Hepatocyte (in vitro differentiated cells): Measurements from ENCODE around the gene CLTB. TPM values are rescaled to one million over a fixed set of nuclear protein-coding genes. Genes with fewer than 3 reads are reported as not detected.
A peak's percentile ranks its signal among the peaks of the same experiment; 100 is the strongest.

Source experiments
- DNase-seq: peaks from one replicate; pipeline ENCODE4 v3.0.0-alpha.2; 2016; ENCODE audit warnings: low spot score
- H2AFZ ChIP-seq: fragments of 200-600 bp; sonication (generic); 2 replicates; pipeline ENCODE4 v1.6.0; 2016; ENCODE audit warnings: antibody characterized with exemption, mild to moderate bottlenecking
- H3K27ac ChIP-seq: fragments of 200-600 bp; sonication (generic); 2 replicates; pipeline ENCODE4 v1.5.1; 2016; ENCODE audit warnings: mild to moderate bottlenecking
- H3K27me3 ChIP-seq: fragments of 200-600 bp; sonication (generic); 2 replicates; pipeline ENCODE4 v1.6.1; 2016
- H3K36me3 ChIP-seq: fragments of 200-600 bp; sonication (generic); replicated peaks from 2 replicates; pipeline ENCODE4 v1.5.1; 2016; ENCODE audit warnings: low read depth; ENCODE audit not compliant: insufficient read depth
- H3K4me1 ChIP-seq: fragments of 200-600 bp; sonication (generic); 2 replicates; pipeline ENCODE4 v1.5.1; 2016; ENCODE audit warnings: mild to moderate bottlenecking, moderate library complexity; ENCODE audit not compliant: insufficient read depth
- H3K4me2 ChIP-seq: fragments of 200-600 bp; sonication (generic); 2 replicates; pipeline ENCODE4 v1.6.0; 2016
- H3K4me3 ChIP-seq: fragments of 200-600 bp; sonication (generic); 2 replicates; pipeline ENCODE4 v1.5.1; 2016; ENCODE audit warnings: mild to moderate bottlenecking
- H3K79me2 ChIP-seq: fragments of 200-600 bp; sonication (generic); 2 replicates; pipeline ENCODE4 v1.6.0; 2017; ENCODE audit warnings: mild to moderate bottlenecking
- H3K9me2 ChIP-seq: fragments of 200-600 bp; sonication (generic); replicated peaks from 2 replicates; pipeline ENCODE4 v1.6.0; 2017; ENCODE audit warnings: mild to moderate bottlenecking; ENCODE audit not compliant: insufficient read depth
- H3K9me3 ChIP-seq: fragments of 200-600 bp; sonication (generic); 2 replicates; pipeline ENCODE4 v1.5.1; 2016; ENCODE audit warnings: low read depth, mild to moderate bottlenecking
- H4K20me1 ChIP-seq: fragments of 200-600 bp; sonication (generic); 2 replicates; pipeline ENCODE4 v1.6.0; 2016; ENCODE audit warnings: mild to moderate bottlenecking; ENCODE audit not compliant: insufficient read depth, poor library complexity, severe bottlenecking
- EZH2 ChIP-seq: fragments of 200-600 bp; sonication (generic); IDR thresholded peaks from 2 replicates; pipeline ENCODE4 v1.6.1; 2016; ENCODE audit warnings: antibody characterized with exemption, mild to moderate bottlenecking, borderline replicate concordance
- EZH2phosphoT487 ChIP-seq: fragments of 200-600 bp; sonication (generic); IDR thresholded peaks from one replicate; pipeline ENCODE4 v1.6.1; 2018; ENCODE audit warnings: antibody characterized with exemption, mild to moderate bottlenecking, low read depth, moderate library complexity; ENCODE audit not compliant: unreplicated experiment, severe bottlenecking
- WGBS: methylation state at CpG from one replicate; pipeline ENCODE4 v1.1.6; 2016; ENCODE audit warnings: low lambda C conversion rate; ENCODE audit errors: missing lambda C conversion rate; 5-methylcytosine and 5-hydroxymethylcytosine counted together
- polyA plus RNA-seq: library from polyadenylated mRNA; unstranded; fragments of >200 nt; fragmentation: Nextera tagmentation; extraction: Ambion mirVana; gene quantifications from 2 replicates; pipeline ENCODE4 v1.2.1, GENCODE V29; 2016
- total RNA-seq: library from RNA; depleted of rRNA; stranded (reverse); fragments of >200 nt; gene quantifications from 2 replicates; pipeline ENCODE4 v1.2.3, GENCODE V29; 2014
- TF ChIP-seq, protein P1 (sequence below): fragments of 200-600 bp; sonication (generic); IDR thresholded peaks from 2 replicates; pipeline ENCODE4 v1.5.1; 2016; ENCODE audit warnings: antibody characterized with exemption, mild to moderate bottlenecking; ENCODE audit not compliant: poor library complexity

Gene CLTB
- total and polyA plus RNA-seq, 2 experiments from 2014 or later, result 131 to 284 TPM

DNA sequence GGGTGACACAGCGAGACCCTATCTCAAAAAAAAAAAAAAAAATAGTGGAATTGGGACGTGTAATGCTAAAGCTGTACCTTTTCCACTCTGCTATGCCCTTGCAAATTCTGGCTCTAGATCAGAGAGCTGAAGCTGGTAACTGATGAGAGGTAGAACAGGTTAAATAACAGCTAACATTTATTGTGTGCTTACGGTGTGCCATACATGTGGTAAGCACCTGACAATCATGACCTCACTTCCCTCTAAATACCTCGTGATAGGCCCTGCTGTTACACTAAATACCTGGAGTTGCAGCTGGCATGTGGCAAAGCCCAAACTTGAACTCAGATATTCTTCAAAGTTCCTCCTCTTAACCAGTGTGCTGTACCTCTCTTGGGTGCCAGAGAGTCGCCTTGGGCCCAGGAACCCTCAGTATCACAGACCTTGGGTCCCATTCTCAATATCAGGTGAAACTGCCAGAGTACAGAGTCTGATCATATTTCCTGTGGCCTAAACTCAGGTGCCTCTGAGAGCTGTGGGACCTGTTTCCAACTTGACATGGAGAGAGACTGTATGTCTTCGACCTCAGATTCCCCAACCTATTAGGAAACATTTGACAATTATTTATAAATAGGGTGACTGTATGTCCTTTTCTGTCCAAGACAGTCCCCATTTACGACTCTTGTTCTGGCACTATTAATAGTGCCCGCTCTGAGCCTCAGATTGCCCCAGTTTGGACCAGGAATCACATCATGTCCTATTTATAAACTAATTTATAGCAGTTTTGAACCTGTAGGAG is 46.2 kb downstream of the CLTB start:
- no peak overlapping the region for H3K27ac ChIP-seq
- H3K4me2 ChIP-seq, result no peak overlapping the region
- DNase-seq, result no peak
- 97% methylated on average over 8 of the region's 8 CpGs for WGBS
- H3K27me3 ChIP-seq, result no peaks in the 10 kb centered on the region
- no peaks in the 10 kb centered on the region for H3K4me1 ChIP-seq
- H3K4me3 ChIP-seq, result no peak overlapping the region
- no peaks in the 10 kb centered on the region for H4K20me1 ChIP-seq
- TF ChIP-seq EZH2 (no peak), EZH2phosphoT487 (no peak)
- TF ChIP-seq, protein P1, sequence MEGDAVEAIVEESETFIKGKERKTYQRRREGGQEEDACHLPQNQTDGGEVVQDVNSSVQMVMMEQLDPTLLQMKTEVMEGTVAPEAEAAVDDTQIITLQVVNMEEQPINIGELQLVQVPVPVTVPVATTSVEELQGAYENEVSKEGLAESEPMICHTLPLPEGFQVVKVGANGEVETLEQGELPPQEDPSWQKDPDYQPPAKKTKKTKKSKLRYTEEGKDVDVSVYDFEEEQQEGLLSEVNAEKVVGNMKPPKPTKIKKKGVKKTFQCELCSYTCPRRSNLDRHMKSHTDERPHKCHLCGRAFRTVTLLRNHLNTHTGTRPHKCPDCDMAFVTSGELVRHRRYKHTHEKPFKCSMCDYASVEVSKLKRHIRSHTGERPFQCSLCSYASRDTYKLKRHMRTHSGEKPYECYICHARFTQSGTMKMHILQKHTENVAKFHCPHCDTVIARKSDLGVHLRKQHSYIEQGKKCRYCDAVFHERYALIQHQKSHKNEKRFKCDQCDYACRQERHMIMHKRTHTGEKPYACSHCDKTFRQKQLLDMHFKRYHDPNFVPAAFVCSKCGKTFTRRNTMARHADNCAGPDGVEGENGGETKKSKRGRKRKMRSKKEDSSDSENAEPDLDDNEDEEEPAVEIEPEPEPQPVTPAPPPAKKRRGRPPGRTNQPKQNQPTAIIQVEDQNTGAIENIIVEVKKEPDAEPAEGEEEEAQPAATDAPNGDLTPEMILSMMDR, result no peak
- H2AFZ ChIP-seq, result no peak overlapping the region
- H3K36me3 ChIP-seq, result no peaks in the 10 kb centered on the region
- H3K79me2 ChIP-seq, result peaks cover 4% of the 10 kb centered on the region
- no peaks in the 10 kb centered on the region for H3K9me3 ChIP-seq
- no peaks in the 10 kb centered on the region for H3K9me2 ChIP-seq

DNA sequence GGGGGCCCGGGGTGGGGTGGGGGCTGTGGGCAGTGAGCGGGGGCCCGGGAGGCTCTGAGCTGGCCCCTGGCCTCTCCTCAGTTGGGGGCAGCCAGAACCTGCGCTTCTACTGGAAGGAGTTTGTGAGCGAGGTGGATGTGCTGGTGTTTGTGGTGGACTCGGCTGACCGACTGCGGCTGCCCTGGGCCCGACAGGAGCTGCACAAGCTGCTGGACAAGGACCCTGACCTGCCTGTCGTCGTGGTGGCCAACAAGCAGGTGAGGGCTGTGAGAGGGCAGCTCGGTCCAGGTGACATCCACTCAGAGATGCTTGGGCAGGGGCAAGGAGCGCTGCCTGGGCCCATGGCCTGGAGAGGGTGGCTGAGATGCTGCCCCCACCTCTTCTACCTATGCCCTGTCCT is 47.6 kb downstream of the CLTB start:
- Histone ChIP-seq H3K27ac (no peak overlapping the region), H3K4me1 (no peaks in the 10 kb centered on the region), H2AFZ (no peak overlapping the region), H4K20me1 (no peaks in the 10 kb centered on the region), H3K9me2 (no peaks in the 10 kb centered on the region), H3K27me3 (no peaks in the 10 kb centered on the region), H3K9me3 (no peaks in the 10 kb centered on the region), H3K4me3 (no peak overlapping the region), H3K79me2 (peaks cover 4% of the 10 kb centered on the region), H3K36me3 (no peaks in the 10 kb centered on the region), H3K4me2 (no peak overlapping the region)
- TF ChIP-seq, protein P1, result no peak
- TF ChIP-seq EZH2phosphoT487 (no peak), EZH2 (no peak)
- no peak for DNase-seq
- 95% methylated on average over 7 of the region's 13 CpGs for WGBS

DNA sequence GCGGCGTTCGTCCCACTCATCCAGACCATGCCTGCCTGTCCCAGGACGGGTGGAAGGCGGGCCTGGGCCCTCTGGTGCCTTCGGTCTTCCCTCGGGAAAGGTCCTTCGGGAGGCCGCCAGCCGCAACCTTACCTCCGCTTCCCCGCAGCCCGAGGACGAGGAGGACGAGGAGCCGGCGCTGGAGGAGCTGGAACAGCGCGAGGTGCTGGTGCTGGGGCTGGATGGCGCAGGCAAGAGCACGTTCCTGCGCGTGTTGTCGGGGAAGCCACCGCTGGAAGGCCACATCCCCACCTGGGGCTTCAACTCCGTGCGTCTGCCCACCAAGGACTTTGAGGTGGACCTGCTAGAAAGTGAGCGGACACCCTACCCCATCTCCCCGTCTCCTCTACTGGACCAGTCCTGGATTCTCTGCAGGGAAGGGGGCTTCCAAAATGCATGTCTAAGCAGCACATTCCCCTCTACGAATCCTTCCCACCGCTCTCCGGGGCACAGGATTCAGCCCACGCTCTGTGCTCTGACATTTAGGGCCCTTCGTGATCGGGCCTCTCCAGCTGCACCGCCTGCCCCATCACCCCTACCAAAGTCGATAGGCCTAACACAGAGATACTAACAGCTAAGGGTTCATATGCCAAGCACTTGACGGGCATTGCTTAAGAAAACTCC is 50.0 kb downstream of the CLTB start:
- TF ChIP-seq, protein P1, result no peak
- TF ChIP-seq EZH2phosphoT487, result no peak
- TF ChIP-seq EZH2, result no peak
- Histone ChIP-seq H3K27me3 (no peaks in the 10 kb centered on the region), H3K4me3 (peak overlapping the region; percentile 81), H3K79me2 (peaks cover 5% of the 10 kb centered on the region), H3K4me2 (peak overlapping the region; percentile 94), H3K27ac (peak overlapping the region; percentile 28), H2AFZ (peak overlapping the region; percentile 97), H3K9me3 (no peaks in the 10 kb centered on the region), H4K20me1 (no peaks in the 10 kb centered on the region), H3K4me1 (no peaks in the 10 kb centered on the region), H3K36me3 (no peaks in the 10 kb centered on the region), H3K9me2 (no peaks in the 10 kb centered on the region)
- no peak for DNase-seq
- 40% methylated on average over 32 of the region's 38 CpGs for WGBS
